Uterus (tissue), 4 donors: ENCODE data around the gene DGKH. TPM values are rescaled to one million over a fixed set of nuclear protein-coding genes. Genes with fewer than 3 reads are reported as not detected.

Experiments used
- DNase-seq, 2 donors: peaks; one replicate each; pipeline ENCODE4 v3.0.0-alpha.2; 2019 to 2020
- H3K27ac ChIP-seq, 2 donors: fragments of 200-600 bp; sonication (generic); 1 replicate in 1 of 2; 2 replicates in 1 of 2; pipeline ENCODE4 v1.5.1; 2016 to 2018
- H3K27me3 ChIP-seq, 2 donors: fragments of 200-600 bp; sonication (generic); one replicate each; pipeline ENCODE4 v1.5.1; 2018 to 2019; ENCODE audit warnings: control low read depth in 1 of 2
- H3K36me3 ChIP-seq, 2 donors: fragments of 200-600 bp; sonication (generic); one replicate each; pipeline ENCODE4 v1.5.1; 2019; ENCODE audit warnings: control low read depth in 1 of 2
- H3K4me1 ChIP-seq, 2 donors: fragments of 200-600 bp; sonication (generic); one replicate each; pipeline ENCODE4 v1.5.1; 2018 to 2019; ENCODE audit warnings: control low read depth in 1 of 2
- H3K4me3 ChIP-seq, 2 donors: fragments of 200-600 bp; sonication (generic); 1 replicate in 1 of 2; 2 replicates in 1 of 2; pipeline ENCODE4 v1.5.1; 2018 to 2019; ENCODE audit warnings: mild to moderate bottlenecking in 1 of 2
- H3K9me3 ChIP-seq, 2 donors: fragments of 200-600 bp; sonication (generic); one replicate each; pipeline ENCODE4 v1.5.1; 2019; ENCODE audit warnings: control low read depth in 1 of 2
- CTCF ChIP-seq, 4 experiments: fragments of 200-600 bp in 2 of 4; fragments of 450-650 bp in 2 of 4; sonication (generic) in 2 of 4; IDR thresholded peaks; one replicate each; pipeline ENCODE4 v1.5.1; 2016 to 2019; ENCODE audit warnings: antibody characterized with exemption in 4 of 4, mild to moderate bottlenecking in 2 of 4, moderate library complexity in 1 of 4
- POLR2A ChIP-seq, 2 donors: fragments of 450-650 bp; IDR thresholded peaks; one replicate each; pipeline ENCODE4 v1.6.1; 2016; ENCODE audit warnings: antibody characterized with exemption in 2 of 2, mild to moderate bottlenecking in 1 of 2, moderate library complexity in 1 of 2
- intact Hi-C: fragments of 100-400 bp; cut with DNase I; formaldehyde crosslinking; loops from one replicate; pipeline ENCODE4 v1.15.1; 2023; ENCODE audit warnings: low total_unique reads
- total RNA-seq, 4 donors: library from RNA; depleted of rRNA in 3 of 4; stranded (reverse); fragments of >200 nt in 3 of 4; gene quantifications; one replicate each; pipeline versions ENCODE4 v1.1.0 to v1.2.4, GENCODE V29; 2014 to 2023
- donor health status: DM: yes; HTN: yes; CAD: no.

DGKH gene
- total RNA-seq, 4 donors from 2014 or later, result 18.8 to 50.0 (median 36.5) TPM

GRCh38 chr13:42054798-42055499 lies 6.5 kb downstream of the DGKH start:
- H3K4me1 ChIP-seq, result peaks cover 0 to 2% of the 10 kb centered on the region in 2 donors
- TF ChIP-seq CTCF (IDR thresholded peaks at IDR 0.05) (no peak), POLR2A (IDR thresholded peaks at IDR 0.05) (no peak)
- H3K9me3 ChIP-seq, result no peaks in the 10 kb centered on the region
- no peak overlapping the region for H3K27ac ChIP-seq
- intact Hi-C loops, result no loop called here
- no peak for DNase-seq
- H3K27me3 ChIP-seq, result no peaks in the 10 kb centered on the region
- no peak overlapping the region for H3K4me3 ChIP-seq
- no peaks in the 10 kb centered on the region for H3K36me3 ChIP-seq

GRCh38 chr13:42055500-42056085 lies 7.1 kb downstream of the DGKH start:
- H3K9me3 ChIP-seq, result no peaks in the 10 kb centered on the region
- no peak for DNase-seq
- H3K36me3 ChIP-seq, result no peaks in the 10 kb centered on the region
- no peak overlapping the region for H3K27ac ChIP-seq
- no peak overlapping the region for H3K4me3 ChIP-seq
- H3K4me1 ChIP-seq, result no peaks in the 10 kb centered on the region
- intact Hi-C loops, result no loop called here
- no peaks in the 10 kb centered on the region for H3K27me3 ChIP-seq
- TF ChIP-seq CTCF (IDR thresholded peaks at IDR 0.05) (no peak), POLR2A (IDR thresholded peaks at IDR 0.05) (no peak)

DNA sequence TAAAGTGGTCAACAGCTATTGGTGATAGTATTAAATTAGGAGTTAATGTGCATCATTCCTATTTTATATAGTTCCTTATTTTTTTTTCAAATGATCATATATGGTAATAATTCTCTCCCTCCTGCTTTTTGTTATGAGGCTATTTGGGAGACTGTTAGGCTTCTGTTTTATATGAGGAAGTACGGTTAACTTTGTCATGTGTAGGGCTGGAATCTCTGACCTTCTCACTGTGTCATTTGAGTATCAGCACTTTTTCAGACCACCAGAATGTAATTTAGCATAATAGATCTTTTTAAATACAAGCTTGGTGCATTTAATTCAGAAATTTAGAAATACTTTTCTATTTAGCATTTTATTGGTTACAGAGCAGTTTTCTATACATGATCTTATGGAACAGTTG lies 7.7 kb downstream of the DGKH start:
- no peaks in the 10 kb centered on the region for H3K4me1 ChIP-seq
- H3K4me3 ChIP-seq, result no peak overlapping the region
- no peaks in the 10 kb centered on the region for H3K36me3 ChIP-seq
- intact Hi-C loops, result no loop called here
- no peak for DNase-seq
- TF ChIP-seq CTCF (IDR thresholded peaks at IDR 0.05), result no peak
- TF ChIP-seq POLR2A (IDR thresholded peaks at IDR 0.05), result no peak
- no peaks in the 10 kb centered on the region for H3K27me3 ChIP-seq
- no peak overlapping the region for H3K27ac ChIP-seq
- no peaks in the 10 kb centered on the region for H3K9me3 ChIP-seq

DNA sequence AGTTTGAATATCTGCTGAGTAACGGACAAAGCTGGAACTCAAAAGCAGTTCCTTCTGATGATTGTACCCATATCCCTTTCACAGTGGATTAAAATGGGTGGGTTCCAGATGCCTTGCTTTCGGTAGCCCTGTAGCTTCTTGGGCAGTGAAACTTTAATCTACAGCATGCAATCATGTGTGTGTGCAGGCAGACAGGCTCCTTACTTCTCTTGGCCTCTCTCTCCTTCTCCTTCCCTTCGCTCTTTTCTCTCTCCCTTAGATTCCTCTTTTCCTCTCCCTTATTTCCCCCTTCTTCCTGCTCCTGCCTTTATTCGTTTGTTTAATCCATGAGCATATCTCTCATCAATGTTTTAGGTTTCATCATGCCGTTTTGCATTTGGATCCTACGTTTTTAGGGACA lies 8.1 kb downstream of the DGKH start:
- Histone ChIP-seq H3K27ac (no peak overlapping the region), H3K4me3 (no peak overlapping the region), H3K4me1 (no peaks in the 10 kb centered on the region), H3K36me3 (no peaks in the 10 kb centered on the region), H3K9me3 (no peaks in the 10 kb centered on the region), H3K27me3 (no peaks in the 10 kb centered on the region)
- intact Hi-C loops, result no loop called here
- TF ChIP-seq CTCF (IDR thresholded peaks at IDR 0.05), result no peak
- no peak for DNase-seq

GRCh38 chr13:42057918-42058530 lies 9.6 kb downstream of the DGKH start:
- no peak overlapping the region for H3K4me3 ChIP-seq
- H3K36me3 ChIP-seq, result no peaks in the 10 kb centered on the region
- no peaks in the 10 kb centered on the region for H3K4me1 ChIP-seq
- intact Hi-C loops, result no loop called here
- no peak overlapping the region for H3K27ac ChIP-seq
- DNase-seq, result no peak
- no peak for TF ChIP-seq CTCF (IDR thresholded peaks at IDR 0.05)
- no peak for TF ChIP-seq POLR2A (IDR thresholded peaks at IDR 0.05)
- H3K27me3 ChIP-seq, result no peaks in the 10 kb centered on the region
- no peaks in the 10 kb centered on the region for H3K9me3 ChIP-seq
